Endodermal cell (in vitro differentiated cells): ENCODE measurements around the gene LYSMD3. TPM values are rescaled to one million over a fixed set of nuclear protein-coding genes. Genes with fewer than 3 reads are reported as not detected.

Source experiments
- DNase-seq: peaks from one replicate; pipeline ENCODE4 v3.0.0-alpha.2; 2017
- H3K27ac ChIP-seq: 2 replicates; pipeline ENCODE4 v1.5.1; 2013; ENCODE audit warnings: mild to moderate bottlenecking, low read depth, low read length, moderate library complexity
- H3K27me3 ChIP-seq: 2 replicates; pipeline ENCODE4 v1.6.1; 2013; ENCODE audit warnings: mild to moderate bottlenecking, low read length, moderate library complexity; ENCODE audit not compliant: insufficient read depth, control insufficient read depth, poor library complexity, severe bottlenecking
- H3K36me3 ChIP-seq: 2 replicates; pipeline ENCODE4 v1.7.0; 2013; ENCODE audit warnings: mild to moderate bottlenecking, low read length, moderate library complexity; ENCODE audit not compliant: control insufficient read depth, insufficient read depth
- H3K4me1 ChIP-seq: one replicate; pipeline ENCODE4 v1.7.0; 2013; ENCODE audit warnings: low read length; ENCODE audit not compliant: control insufficient read depth, insufficient read depth
- H3K4me3 ChIP-seq: 2 replicates; pipeline ENCODE4 v1.5.1; 2013; ENCODE audit warnings: mild to moderate bottlenecking, low read length, moderate library complexity
- H3K9ac ChIP-seq: 2 replicates; pipeline ENCODE4 v1.6.1; 2013; ENCODE audit warnings: mild to moderate bottlenecking, low read length, moderate library complexity; ENCODE audit not compliant: poor library complexity, severe bottlenecking; ENCODE audit errors: extremely low read depth
- H3K9me3 ChIP-seq: 2 replicates; pipeline ENCODE4 v1.6.1; 2013; ENCODE audit warnings: mild to moderate bottlenecking, low read length, moderate library complexity; ENCODE audit not compliant: control insufficient read depth
- H3K27ac Mint-ChIP-seq: 2 replicates; pipeline ENCODE4 v1.8.0; 2020; ENCODE audit warnings: mixed read lengths
- H3K27me3 Mint-ChIP-seq: 2 replicates; pipeline ENCODE4 v1.8.0; 2021; ENCODE audit warnings: mild to moderate bottlenecking, mixed read lengths; ENCODE audit not compliant: insufficient read depth
- H3K36me3 Mint-ChIP-seq: 2 replicates; pipeline ENCODE4 v1.8.0; 2020; ENCODE audit warnings: low read depth, mixed read lengths
- H3K4me1 Mint-ChIP-seq: 2 replicates; pipeline ENCODE4 v1.8.0; 2020; ENCODE audit warnings: mixed read lengths
- H3K4me3 Mint-ChIP-seq: 2 replicates; pipeline ENCODE4 v1.8.0; 2020; ENCODE audit warnings: mild to moderate bottlenecking, moderate library complexity, mixed read lengths
- H3K9me3 Mint-ChIP-seq: 2 replicates; pipeline ENCODE4 v1.8.0; 2020; ENCODE audit warnings: mild to moderate bottlenecking, mixed read lengths
- CTCF ChIP-seq: fragments of 200-600 bp; sonication (generic); conservative IDR thresholded peaks from 2 replicates; pipeline ENCODE4 v1.5.0; 2021; ENCODE audit warnings: antibody characterized with exemption, mild to moderate bottlenecking
- WGBS, 2 experiments: methylation state at CpG; one replicate each; pipeline versions ENCODE4 v1.1.5 to v1.1.7; 2013; ENCODE audit warnings: missing lambda C conversion rate in 2 of 2, mixed read lengths in 1 of 2; ENCODE audit not compliant: insufficient coverage in 1 of 2, insufficient read length in 1 of 2; 5-methylcytosine and 5-hydroxymethylcytosine counted together
- total RNA-seq, 2 donors: library from RNA; stranded (reverse); fragmentation: NEBNext Ultra II Directional in 1 of 2; extraction: Animal tissue kit (Norgen Biotek cat#: 25700) in 1 of 2; gene quantifications; 2 replicates in 1 of 2; 3 replicates in 1 of 2; pipeline ENCODE4 v1.2.1, GENCODE V29; 2021

LYSMD3 gene
- total RNA-seq, 2 donors from 2014 or later, result 18.2 to 18.7 TPM

DNA sequence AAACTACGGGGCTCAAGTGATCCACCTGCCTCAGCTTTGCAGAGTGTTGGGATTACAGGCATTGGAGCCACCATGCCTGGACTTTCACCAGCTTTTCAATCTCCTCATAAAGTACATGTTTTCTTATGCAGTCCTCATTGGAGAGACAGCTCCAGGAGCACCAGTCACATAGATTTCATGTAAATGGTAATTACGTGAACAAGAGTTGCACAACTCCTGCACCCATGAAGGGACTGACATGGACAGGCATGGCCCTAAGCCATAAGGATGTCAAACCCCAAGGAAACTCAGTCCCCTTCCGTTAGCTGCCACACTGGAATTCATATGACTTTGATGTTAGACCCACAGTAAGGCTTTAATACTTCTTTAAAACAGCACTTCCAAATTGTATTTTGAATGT is 21.6 kb upstream of the LYSMD3 start:
- Mint-ChIP-seq H3K27me3 (no peaks in the 10 kb centered on the region), H3K4me3 (no peak overlapping the region), H3K4me1 (peaks cover 49% of the 10 kb centered on the region), H3K9me3 (peaks cover 3% of the 10 kb centered on the region), H3K36me3 (no peaks in the 10 kb centered on the region), H3K27ac (no peak overlapping the region)
- Histone ChIP-seq H3K9me3 (no peaks in the 10 kb centered on the region), H3K4me1 (peaks cover 6% of the 10 kb centered on the region), H3K36me3 (no peaks in the 10 kb centered on the region), H3K9ac (no peak overlapping the region), H3K4me3 (no peak overlapping the region), H3K27me3 (no peaks in the 10 kb centered on the region), H3K27ac (no peak overlapping the region)
- WGBS, 2 experiments, result 94 to 96% methylated on average over 3 of the region's 3 CpGs
- TF ChIP-seq CTCF, result no peak
- no peak for DNase-seq

- no peaks in the 10 kb centered on the region for H3K27me3 Mint-ChIP-seq
- no peak for TF ChIP-seq CTCF
- WGBS, 2 experiments, result 100% methylated on average over 2 of the region's 2 CpGs; no CpG with 5 or more reads in 1 of the 2 experiments
These were observed 20.4 kb upstream of the LYSMD3 start for GRCh38 chr5:90549729-90550275.

GRCh38 chr5:90549223-90549622 is 19.8 kb upstream of the LYSMD3 start:
- no peak overlapping the region for H3K9ac ChIP-seq
- H3K4me3 ChIP-seq, result no peak overlapping the region
- no peak for DNase-seq
- no peak overlapping the region for H3K27ac ChIP-seq
- Mint-ChIP-seq H3K36me3 (no peaks in the 10 kb centered on the region), H3K27me3 (no peaks in the 10 kb centered on the region), H3K4me3 (no peak overlapping the region), H3K4me1 (peaks cover 41% of the 10 kb centered on the region), H3K27ac (no peak overlapping the region), H3K9me3 (peaks cover 3% of the 10 kb centered on the region)
- no peaks in the 10 kb centered on the region for H3K9me3 ChIP-seq
- peaks cover 6% of the 10 kb centered on the region for H3K4me1 ChIP-seq
- H3K36me3 ChIP-seq, result no peaks in the 10 kb centered on the region
- no peaks in the 10 kb centered on the region for H3K27me3 ChIP-seq
- no peak for TF ChIP-seq CTCF

More at GRCh38 chr5:90549729-90550275, 20.4 kb upstream of the LYSMD3 start:
- Histone ChIP-seq H3K4me1 (peaks cover 6% of the 10 kb centered on the region), H3K36me3 (no peaks in the 10 kb centered on the region), H3K27me3 (no peaks in the 10 kb centered on the region), H3K9ac (no peak overlapping the region), H3K4me3 (no peak overlapping the region), H3K9me3 (no peaks in the 10 kb centered on the region), H3K27ac (no peak overlapping the region)
- Mint-ChIP-seq H3K4me1 (peaks cover 43% of the 10 kb centered on the region), H3K9me3 (peaks cover 3% of the 10 kb centered on the region), H3K36me3 (no peaks in the 10 kb centered on the region), H3K4me3 (no peak overlapping the region), H3K27ac (no peak overlapping the region)
- DNase-seq, result no peak
